HCT116 (cell line): ENCODE measurements around the gene AVP. TPM values are rescaled to one million over a fixed set of nuclear protein-coding genes. Genes with fewer than 3 reads are reported as not detected.

ENCODE experiments used
- ATAC-seq: fragments of 200-7000 bp; cut with Tn5 transposase; 2 replicates; pipeline ENCODE4 v1.9.1; 2020; ENCODE audit warnings: mild to moderate bottlenecking, moderate library complexity
- BruUV-seq: library from RNA; stranded (reverse); fragments of 400-500 nt; replicated peaks from 2 replicates; lab custom pipeline; 2021; lab: Mats Ljungman, UMichigan
- CTCF ChIA-PET: fragments of 300-600 bp; sonication (Branson Sonifier 250); formaldehyde crosslinking; loops from one replicate; lab custom pipeline; 2021; ENCODE audit warnings: antibody characterized with exemption; lab: Charles Lee
- POLR2A ChIA-PET: fragments of 300-600, 350-600 bp; sonication (Branson Sonifier 250); formaldehyde crosslinking; loops from one replicate; lab custom pipeline; 2021; ENCODE audit warnings: antibody characterized with exemption; lab: Charles Lee
- RAD21 ChIA-PET, 2 experiments: fragments of 300-600 bp; sonication (Branson Sonifier 250); formaldehyde crosslinking; loops; one replicate each; lab custom pipeline; 2023; ENCODE audit warnings: low total read pairs in 2 of 2; ENCODE audit not compliant: uncharacterized antibody in 2 of 2, unreplicated experiment in 2 of 2, low non-redundant PET in 1 of 2; lab: Charles Lee
- DNase-seq: peaks from one replicate; pipeline ENCODE4 v3.0.0-alpha.2; 2010; ENCODE audit warnings: low read depth, low spot score
- H2AFZ ChIP-seq: fragments of 200-600 bp; shearing (Covaris generic), sonication (generic); 2 replicates; pipeline ENCODE4 v1.6.1; 2017; ENCODE audit warnings: low read depth, mixed run types, mixed read lengths, antibody characterized with exemption, low read length; ENCODE audit not compliant: poor library complexity, severe bottlenecking
- H3K27ac ChIP-seq: 2 replicates; pipeline ENCODE4 v1.5.1; 2012; ENCODE audit warnings: low read depth, low read length
- H3K27me3 ChIP-seq: fragments of 200-600 bp; sonication (generic); 2 replicates; pipeline ENCODE4 v1.6.1; 2016; ENCODE audit warnings: mixed run types, low read length, mixed read lengths; ENCODE audit not compliant: insufficient read depth
- H3K36me3 ChIP-seq, 2 experiments: fragments of 200-500 bp in 1 of 2; fragments of 200-600 bp in 1 of 2; sonication (Bioruptor generic) in 1 of 2; sonication (generic) in 1 of 2; 2 replicates each; pipeline versions ENCODE4 v1.5.1 to v1.6.1; 2014 to 2016; ENCODE audit warnings: low read length in 2 of 2, inconsistent platforms in 1 of 2, mixed read lengths in 1 of 2, mixed run types in 1 of 2; ENCODE audit not compliant: insufficient read depth in 2 of 2, control insufficient read depth in 1 of 2
- H3K4me1 ChIP-seq, 2 experiments: fragments of 200-600 bp in 1 of 2; sonication (generic) in 1 of 2; 2 replicates each; pipeline versions ENCODE4 v1.5.1 to v1.6.1; 2012 to 2017; ENCODE audit warnings: low read length in 2 of 2, inconsistent platforms in 1 of 2, mild to moderate bottlenecking in 1 of 2, mixed read lengths in 1 of 2, mixed run types in 1 of 2, moderate library complexity in 1 of 2; ENCODE audit not compliant: insufficient read depth in 2 of 2, control insufficient read depth in 1 of 2
- H3K4me2 ChIP-seq: fragments of 200-600 bp; sonication (generic); 2 replicates; pipeline ENCODE4 v1.6.1; 2017; ENCODE audit warnings: mixed run types, low read length, mixed read lengths
- H3K4me3 ChIP-seq, 2 experiments: fragments of 200-600 bp in 1 of 2; sonication (generic) in 1 of 2; replicated peaks in 1 of 2; 2 replicates each; pipeline ENCODE4 v1.5.1; 2011 to 2016; ENCODE audit warnings: low read length in 2 of 2, control low read depth in 1 of 2, low read depth in 1 of 2, mild to moderate bottlenecking in 1 of 2, mixed read lengths in 1 of 2, mixed run types in 1 of 2
- H3K79me2 ChIP-seq: fragments of 200-600 bp; sonication (generic); 2 replicates; pipeline ENCODE4 v1.6.1; 2017; ENCODE audit warnings: mild to moderate bottlenecking, mixed run types, low read length, moderate library complexity, mixed read lengths; ENCODE audit not compliant: insufficient read depth
- H3K9ac ChIP-seq: fragments of 200-600 bp; sonication (generic); 2 replicates; pipeline ENCODE4 v1.6.1; 2016; ENCODE audit warnings: low read length, mixed read lengths
- H3K9me2 ChIP-seq: fragments of 200-600 bp; sonication (generic), shearing (Covaris generic); 2 replicates; pipeline ENCODE4 v1.6.1; 2017; ENCODE audit warnings: mixed run types, mild to moderate bottlenecking, moderate library complexity; ENCODE audit not compliant: insufficient read depth
- H3K9me3 ChIP-seq, 2 experiments: fragments of 200-500 bp in 1 of 2; fragments of 200-600 bp in 1 of 2; sonication (Bioruptor generic) in 1 of 2; sonication (generic) in 1 of 2; 2 replicates each; pipeline ENCODE4 v1.6.1; 2014 to 2017; ENCODE audit warnings: low read length in 2 of 2, mixed read lengths in 2 of 2, inconsistent platforms in 1 of 2, low read depth in 1 of 2, mild to moderate bottlenecking in 1 of 2, mixed run types in 1 of 2, moderate library complexity in 1 of 2; ENCODE audit not compliant: control insufficient read depth in 1 of 2, insufficient read depth in 1 of 2
- H4K20me1 ChIP-seq: fragments of 200-600 bp; sonication (generic), shearing (Covaris generic); 2 replicates; pipeline ENCODE4 v1.6.1; 2017; ENCODE audit warnings: mixed run types, mild to moderate bottlenecking, moderate library complexity; ENCODE audit not compliant: insufficient read depth
- ATF3 ChIP-seq: IDR thresholded peaks from 2 replicates; pipeline ENCODE4 v1.6.1; 2012
- CEBPB ChIP-seq: IDR thresholded peaks from 2 replicates; pipeline ENCODE4 v1.6.1; 2012; ENCODE audit warnings: low read depth
- EGR1 ChIP-seq: IDR thresholded peaks from 2 replicates; pipeline ENCODE4 v1.6.1; 2012; ENCODE audit warnings: low read depth
- EZH2 ChIP-seq: fragments of 200-600 bp; sonication (generic); IDR thresholded peaks from 2 replicates; pipeline ENCODE4 v1.6.1; 2017; ENCODE audit warnings: antibody characterized with exemption, mixed run types
- EZH2phosphoT487 ChIP-seq: fragments of 200-600 bp; IDR thresholded peaks from 2 replicates; pipeline ENCODE4 v1.6.1; 2018; ENCODE audit warnings: antibody characterized with exemption, borderline replicate concordance
- FOSL1 ChIP-seq: IDR thresholded peaks from 2 replicates; pipeline ENCODE4 v1.6.1; 2012; ENCODE audit warnings: low read depth
- JUND ChIP-seq: IDR thresholded peaks from 2 replicates; pipeline ENCODE4 v1.6.1; 2012
- POLR2A ChIP-seq: IDR thresholded peaks from 2 replicates; pipeline ENCODE4 v1.7.0; 2011; ENCODE audit warnings: borderline replicate concordance; ENCODE audit not compliant: insufficient read depth, insufficient read length; ENCODE audit errors: extremely low read depth
- POLR2AphosphoS5 ChIP-seq: IDR thresholded peaks from 2 replicates; pipeline ENCODE4 v1.6.1; 2011; ENCODE audit warnings: mild to moderate bottlenecking, low read depth, low read length, moderate library complexity
- SIN3A ChIP-seq: IDR thresholded peaks from 2 replicates; pipeline ENCODE4 v1.6.1; 2012; ENCODE audit warnings: low read depth
- SRF ChIP-seq: IDR thresholded peaks from 2 replicates; pipeline ENCODE4 v1.6.1; 2012; ENCODE audit warnings: low read depth
- TCF7L2 ChIP-seq: IDR thresholded peaks from 2 replicates; pipeline ENCODE4 v1.7.0; 2011; ENCODE audit warnings: borderline replicate concordance, inconsistent platforms; ENCODE audit not compliant: insufficient read depth, insufficient read length; ENCODE audit errors: extremely low read depth
- YY1 ChIP-seq: IDR thresholded peaks from 2 replicates; pipeline ENCODE4 v1.6.1; 2011; ENCODE audit warnings: low read length, low read depth, moderate library complexity, mild to moderate bottlenecking; ENCODE audit not compliant: insufficient replicate concordance; ENCODE audit errors: extremely low read depth
- ZBTB33 ChIP-seq: IDR thresholded peaks from 2 replicates; pipeline ENCODE4 v1.6.1; 2011; ENCODE audit warnings: mild to moderate bottlenecking, low read length, moderate library complexity; ENCODE audit not compliant: insufficient replicate concordance; ENCODE audit errors: extremely low read depth
- ZFX ChIP-seq: fragments of 450-650 bp; IDR thresholded peaks from 2 replicates; pipeline ENCODE4 v1.6.1; 2017
- intact Hi-C: fragments of 100-400 bp; cut with micrococcal nuclease; formaldehyde crosslinking; loops from 2 replicates; pipeline ENCODE4 v1.10.0; 2022
- total RNA-seq: library from RNA; stranded (reverse); gene quantifications from one replicate; pipeline ENCODE4 v1.2.1, GENCODE V29; 2021; ENCODE audit not compliant: unreplicated experiment
- TF ChIP-seq, protein P1 (sequence below): IDR thresholded peaks from 2 replicates; pipeline ENCODE4 v1.6.1; 2012; ENCODE audit warnings: low read depth
- TF ChIP-seq, protein P2 (sequence below): IDR thresholded peaks from 2 replicates; pipeline ENCODE4 v1.6.1; 2012

The AVP gene
- total RNA-seq, 1 experiment from 2014 or later, result not detected

- ChIA-PET RAD21 (no interaction called here), POLR2A (no interaction called here), CTCF (no interaction called here)
- H3K27me3 ChIP-seq, result no peaks in the 10 kb centered on the region
- peaks cover 4 to 12% of the 10 kb centered on the region in 2 experiments; a peak in 3 of 4 replicates for H3K4me1 ChIP-seq
- H3K79me2 ChIP-seq, result no peaks in the 10 kb centered on the region
- peaks cover 3 to 11% of the 10 kb centered on the region in 2 experiments; a peak in 3 of 4 replicates for H3K36me3 ChIP-seq
- H3K9me2 ChIP-seq, result no peaks in the 10 kb centered on the region
- BruUV-seq, result no TSS peak
- DNase-seq (no peak), ATAC-seq (no peak)
- H4K20me1 ChIP-seq, result no peaks in the 10 kb centered on the region
- intact Hi-C loops, result no loop called here
- H3K27ac ChIP-seq, result no peak overlapping the region
- H2AFZ ChIP-seq, result no peak overlapping the region
- no peak overlapping the region for H3K4me2 ChIP-seq
- TF ChIP-seq YY1 (no peak), POLR2A (no peak), EGR1 (no peak), EZH2phosphoT487 (no peak), ZBTB33 (no peak), POLR2AphosphoS5 (no peak), SIN3A (no peak), TCF7L2 (no peak), FOSL1 (no peak), ZFX (no peak), CEBPB (no peak), SRF (no peak), JUND (no peak), ATF3 (no peak), EZH2 (no peak)
- TF ChIP-seq, protein P1, sequence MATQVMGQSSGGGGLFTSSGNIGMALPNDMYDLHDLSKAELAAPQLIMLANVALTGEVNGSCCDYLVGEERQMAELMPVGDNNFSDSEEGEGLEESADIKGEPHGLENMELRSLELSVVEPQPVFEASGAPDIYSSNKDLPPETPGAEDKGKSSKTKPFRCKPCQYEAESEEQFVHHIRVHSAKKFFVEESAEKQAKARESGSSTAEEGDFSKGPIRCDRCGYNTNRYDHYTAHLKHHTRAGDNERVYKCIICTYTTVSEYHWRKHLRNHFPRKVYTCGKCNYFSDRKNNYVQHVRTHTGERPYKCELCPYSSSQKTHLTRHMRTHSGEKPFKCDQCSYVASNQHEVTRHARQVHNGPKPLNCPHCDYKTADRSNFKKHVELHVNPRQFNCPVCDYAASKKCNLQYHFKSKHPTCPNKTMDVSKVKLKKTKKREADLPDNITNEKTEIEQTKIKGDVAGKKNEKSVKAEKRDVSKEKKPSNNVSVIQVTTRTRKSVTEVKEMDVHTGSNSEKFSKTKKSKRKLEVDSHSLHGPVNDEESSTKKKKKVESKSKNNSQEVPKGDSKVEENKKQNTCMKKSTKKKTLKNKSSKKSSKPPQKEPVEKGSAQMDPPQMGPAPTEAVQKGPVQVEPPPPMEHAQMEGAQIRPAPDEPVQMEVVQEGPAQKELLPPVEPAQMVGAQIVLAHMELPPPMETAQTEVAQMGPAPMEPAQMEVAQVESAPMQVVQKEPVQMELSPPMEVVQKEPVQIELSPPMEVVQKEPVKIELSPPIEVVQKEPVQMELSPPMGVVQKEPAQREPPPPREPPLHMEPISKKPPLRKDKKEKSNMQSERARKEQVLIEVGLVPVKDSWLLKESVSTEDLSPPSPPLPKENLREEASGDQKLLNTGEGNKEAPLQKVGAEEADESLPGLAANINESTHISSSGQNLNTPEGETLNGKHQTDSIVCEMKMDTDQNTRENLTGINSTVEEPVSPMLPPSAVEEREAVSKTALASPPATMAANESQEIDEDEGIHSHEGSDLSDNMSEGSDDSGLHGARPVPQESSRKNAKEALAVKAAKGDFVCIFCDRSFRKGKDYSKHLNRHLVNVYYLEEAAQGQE, result no peak
- TF ChIP-seq, protein P2, sequence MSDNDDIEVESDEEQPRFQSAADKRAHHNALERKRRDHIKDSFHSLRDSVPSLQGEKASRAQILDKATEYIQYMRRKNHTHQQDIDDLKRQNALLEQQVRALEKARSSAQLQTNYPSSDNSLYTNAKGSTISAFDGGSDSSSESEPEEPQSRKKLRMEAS, result no peak
- H3K4me3 ChIP-seq, result no peak overlapping the region
- no peak overlapping the region for H3K9ac ChIP-seq
- no peaks in the 10 kb centered on the region for H3K9me3 ChIP-seq
Observed at GRCh38 chr20:3040086-3040485, 44.4 kb downstream of the AVP start.
